ENCODE results near the gene FHL1. TPM values are rescaled to one million over a fixed set of nuclear protein-coding genes. Genes with fewer than 3 reads are reported as not detected.
A peak's percentile ranks its signal among the peaks of the same experiment; 100 is the strongest.

FHL1 gene
- total RNA-seq, 1 experiment from 2014 or later: 20.0 TPM

DNA sequence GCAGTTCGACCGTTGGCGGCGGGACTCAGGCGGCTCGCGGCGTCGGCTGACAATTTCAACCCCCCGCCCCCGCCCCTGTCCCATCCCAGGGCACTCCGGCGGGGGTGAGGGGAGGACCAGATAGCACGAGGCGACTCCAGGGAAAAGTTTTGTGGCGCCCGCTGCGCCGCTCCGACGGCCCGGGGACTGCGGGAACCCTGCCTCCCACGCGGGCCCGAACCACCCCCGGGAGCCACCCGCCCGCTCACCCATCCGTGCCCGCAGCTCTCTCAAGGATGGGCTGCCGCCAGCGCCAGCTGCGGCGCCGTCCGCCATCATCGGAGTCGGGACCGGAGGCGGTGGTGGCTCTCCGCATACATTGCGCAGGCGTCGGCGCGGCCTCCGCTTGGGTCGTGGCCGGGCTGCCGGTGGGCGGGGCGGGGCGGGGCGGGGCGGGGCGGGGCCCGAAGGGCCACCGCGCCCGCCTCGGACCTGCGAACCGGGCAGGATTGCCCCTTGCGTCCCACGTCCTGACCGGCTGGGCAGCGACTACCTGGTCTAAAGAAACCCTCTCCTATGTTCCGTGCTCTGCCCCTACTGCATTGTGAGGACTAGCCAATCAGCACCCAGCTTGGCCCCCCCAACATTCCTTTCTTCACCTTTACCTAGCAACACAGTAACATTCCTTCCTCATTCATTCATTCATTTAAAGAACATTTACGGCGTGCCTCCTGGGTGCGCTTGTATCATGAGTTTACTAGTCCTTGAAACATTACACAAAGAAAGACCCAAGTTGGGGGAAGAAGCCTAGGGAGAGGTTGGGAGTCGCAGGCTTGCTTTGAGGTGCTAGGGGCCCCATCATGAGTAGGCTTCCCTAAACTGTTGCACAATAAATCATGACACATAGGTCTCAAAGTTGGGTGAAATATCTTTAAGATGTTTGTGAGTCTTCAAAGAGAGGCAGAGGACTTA, 104.0 kb downstream of the FHL1 start, which contains the start of gene MAP7D3 (continued):
- TF ChIP-seq, protein P1, sequence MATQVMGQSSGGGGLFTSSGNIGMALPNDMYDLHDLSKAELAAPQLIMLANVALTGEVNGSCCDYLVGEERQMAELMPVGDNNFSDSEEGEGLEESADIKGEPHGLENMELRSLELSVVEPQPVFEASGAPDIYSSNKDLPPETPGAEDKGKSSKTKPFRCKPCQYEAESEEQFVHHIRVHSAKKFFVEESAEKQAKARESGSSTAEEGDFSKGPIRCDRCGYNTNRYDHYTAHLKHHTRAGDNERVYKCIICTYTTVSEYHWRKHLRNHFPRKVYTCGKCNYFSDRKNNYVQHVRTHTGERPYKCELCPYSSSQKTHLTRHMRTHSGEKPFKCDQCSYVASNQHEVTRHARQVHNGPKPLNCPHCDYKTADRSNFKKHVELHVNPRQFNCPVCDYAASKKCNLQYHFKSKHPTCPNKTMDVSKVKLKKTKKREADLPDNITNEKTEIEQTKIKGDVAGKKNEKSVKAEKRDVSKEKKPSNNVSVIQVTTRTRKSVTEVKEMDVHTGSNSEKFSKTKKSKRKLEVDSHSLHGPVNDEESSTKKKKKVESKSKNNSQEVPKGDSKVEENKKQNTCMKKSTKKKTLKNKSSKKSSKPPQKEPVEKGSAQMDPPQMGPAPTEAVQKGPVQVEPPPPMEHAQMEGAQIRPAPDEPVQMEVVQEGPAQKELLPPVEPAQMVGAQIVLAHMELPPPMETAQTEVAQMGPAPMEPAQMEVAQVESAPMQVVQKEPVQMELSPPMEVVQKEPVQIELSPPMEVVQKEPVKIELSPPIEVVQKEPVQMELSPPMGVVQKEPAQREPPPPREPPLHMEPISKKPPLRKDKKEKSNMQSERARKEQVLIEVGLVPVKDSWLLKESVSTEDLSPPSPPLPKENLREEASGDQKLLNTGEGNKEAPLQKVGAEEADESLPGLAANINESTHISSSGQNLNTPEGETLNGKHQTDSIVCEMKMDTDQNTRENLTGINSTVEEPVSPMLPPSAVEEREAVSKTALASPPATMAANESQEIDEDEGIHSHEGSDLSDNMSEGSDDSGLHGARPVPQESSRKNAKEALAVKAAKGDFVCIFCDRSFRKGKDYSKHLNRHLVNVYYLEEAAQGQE (IDR thresholded peaks at IDR 0.05; ENCODE audit: low read depth): no peak
- TF ChIP-seq ZNF274 (IDR thresholded peaks at IDR 0.05; ENCODE audit: low read depth, low read length) (no peak), CEBPB (IDR thresholded peaks at IDR 0.05; ENCODE audit: low read depth) (peak; percentile 28; the same call in 1 of the 2 replicates), EZH2phosphoT487 (IDR thresholded peaks at IDR 0.05; ENCODE audit: borderline replicate concordance) (no peak), EZH2 (IDR thresholded peaks at IDR 0.05) (no peak)
- TF ChIP-seq, protein P2, sequence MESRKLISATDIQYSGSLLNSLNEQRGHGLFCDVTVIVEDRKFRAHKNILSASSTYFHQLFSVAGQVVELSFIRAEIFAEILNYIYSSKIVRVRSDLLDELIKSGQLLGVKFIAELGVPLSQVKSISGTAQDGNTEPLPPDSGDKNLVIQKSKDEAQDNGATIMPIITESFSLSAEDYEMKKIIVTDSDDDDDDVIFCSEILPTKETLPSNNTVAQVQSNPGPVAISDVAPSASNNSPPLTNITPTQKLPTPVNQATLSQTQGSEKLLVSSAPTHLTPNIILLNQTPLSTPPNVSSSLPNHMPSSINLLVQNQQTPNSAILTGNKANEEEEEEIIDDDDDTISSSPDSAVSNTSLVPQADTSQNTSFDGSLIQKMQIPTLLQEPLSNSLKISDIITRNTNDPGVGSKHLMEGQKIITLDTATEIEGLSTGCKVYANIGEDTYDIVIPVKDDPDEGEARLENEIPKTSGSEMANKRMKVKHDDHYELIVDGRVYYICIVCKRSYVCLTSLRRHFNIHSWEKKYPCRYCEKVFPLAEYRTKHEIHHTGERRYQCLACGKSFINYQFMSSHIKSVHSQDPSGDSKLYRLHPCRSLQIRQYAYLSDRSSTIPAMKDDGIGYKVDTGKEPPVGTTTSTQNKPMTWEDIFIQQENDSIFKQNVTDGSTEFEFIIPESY (IDR thresholded peaks at IDR 0.05; ENCODE audit: extremely low read depth, insufficient replicate concordance, low read length): no peak
- TF ChIP-seq, protein P3, sequence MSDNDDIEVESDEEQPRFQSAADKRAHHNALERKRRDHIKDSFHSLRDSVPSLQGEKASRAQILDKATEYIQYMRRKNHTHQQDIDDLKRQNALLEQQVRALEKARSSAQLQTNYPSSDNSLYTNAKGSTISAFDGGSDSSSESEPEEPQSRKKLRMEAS (IDR thresholded peaks at IDR 0.05): peak; percentile 50; the same call in 1 of the 2 replicates
